NCI-H82 treated with DMSO at 0.1 percent for 48 hours (cell line): Measurements from ENCODE around the gene RFNG.

Experiments
- DNase-seq: peaks from one replicate; lab custom pipeline; 2025; ENCODE audit not compliant: unreplicated experiment; lab: John Stamatoyannopoulos, UW

RFNG gene, protein sequence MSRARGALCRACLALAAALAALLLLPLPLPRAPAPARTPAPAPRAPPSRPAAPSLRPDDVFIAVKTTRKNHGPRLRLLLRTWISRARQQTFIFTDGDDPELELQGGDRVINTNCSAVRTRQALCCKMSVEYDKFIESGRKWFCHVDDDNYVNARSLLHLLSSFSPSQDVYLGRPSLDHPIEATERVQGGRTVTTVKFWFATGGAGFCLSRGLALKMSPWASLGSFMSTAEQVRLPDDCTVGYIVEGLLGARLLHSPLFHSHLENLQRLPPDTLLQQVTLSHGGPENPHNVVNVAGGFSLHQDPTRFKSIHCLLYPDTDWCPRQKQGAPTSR

DNA sequence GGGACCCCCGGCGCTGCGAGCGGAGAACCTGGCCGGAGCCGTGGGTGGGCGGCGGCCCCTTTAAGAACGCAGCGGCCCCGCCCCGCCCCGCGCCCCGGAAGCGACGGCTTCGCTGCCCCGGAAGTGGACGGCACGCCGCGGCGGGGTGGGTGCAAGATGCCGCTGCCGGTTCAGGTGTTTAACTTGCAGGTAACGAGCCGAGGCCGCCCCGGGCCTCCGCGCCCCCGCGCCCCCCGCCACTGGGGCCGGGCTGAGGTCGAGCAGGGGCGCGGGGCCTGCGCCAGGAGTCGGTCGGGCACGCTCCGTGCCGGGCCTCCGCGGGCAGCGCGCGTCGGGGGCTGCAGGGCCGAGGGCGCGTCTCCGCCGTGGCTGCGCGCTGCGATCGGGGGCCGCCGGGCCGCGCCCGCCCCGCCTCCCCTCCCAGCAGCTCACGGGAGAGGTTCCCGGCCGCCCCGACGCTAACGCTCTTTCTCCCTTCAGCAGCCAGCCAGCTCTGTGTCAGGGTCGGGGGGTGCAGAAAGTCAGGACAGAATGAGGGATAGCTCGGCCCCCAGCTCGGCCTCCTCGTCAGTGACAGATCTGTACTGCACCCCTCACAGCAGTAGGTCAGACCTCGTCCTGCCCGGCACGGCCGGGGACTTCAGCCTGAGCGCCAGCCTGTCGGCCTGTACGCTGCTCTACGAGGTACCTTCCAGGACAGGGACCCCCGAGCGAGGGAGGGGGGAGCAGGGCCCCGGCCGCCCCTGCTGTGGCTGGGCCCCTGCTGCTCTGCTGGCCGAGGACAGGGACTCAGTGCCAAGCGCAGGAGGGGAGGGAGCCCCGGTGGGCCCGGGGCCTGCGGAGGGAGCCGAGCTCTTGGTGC is at the start of gene RFNG, which contains the start of gene GPS1:
RFNG (minus strand) TSS at position 36 of the 862 bp plus-strand sequence. CDS start 45 bp downstream, outside the sequence.
GPS1 (plus strand) TSS at position 123 of the 862 bp plus-strand sequence; CDS start at position 157, 34 bp downstream.
- DNase-seq: peak; percentile 5

GRCh38 chr17:82101301-82101715 is 49.7 kb upstream of the RFNG start:
- DNase-seq: no peak

DNA sequence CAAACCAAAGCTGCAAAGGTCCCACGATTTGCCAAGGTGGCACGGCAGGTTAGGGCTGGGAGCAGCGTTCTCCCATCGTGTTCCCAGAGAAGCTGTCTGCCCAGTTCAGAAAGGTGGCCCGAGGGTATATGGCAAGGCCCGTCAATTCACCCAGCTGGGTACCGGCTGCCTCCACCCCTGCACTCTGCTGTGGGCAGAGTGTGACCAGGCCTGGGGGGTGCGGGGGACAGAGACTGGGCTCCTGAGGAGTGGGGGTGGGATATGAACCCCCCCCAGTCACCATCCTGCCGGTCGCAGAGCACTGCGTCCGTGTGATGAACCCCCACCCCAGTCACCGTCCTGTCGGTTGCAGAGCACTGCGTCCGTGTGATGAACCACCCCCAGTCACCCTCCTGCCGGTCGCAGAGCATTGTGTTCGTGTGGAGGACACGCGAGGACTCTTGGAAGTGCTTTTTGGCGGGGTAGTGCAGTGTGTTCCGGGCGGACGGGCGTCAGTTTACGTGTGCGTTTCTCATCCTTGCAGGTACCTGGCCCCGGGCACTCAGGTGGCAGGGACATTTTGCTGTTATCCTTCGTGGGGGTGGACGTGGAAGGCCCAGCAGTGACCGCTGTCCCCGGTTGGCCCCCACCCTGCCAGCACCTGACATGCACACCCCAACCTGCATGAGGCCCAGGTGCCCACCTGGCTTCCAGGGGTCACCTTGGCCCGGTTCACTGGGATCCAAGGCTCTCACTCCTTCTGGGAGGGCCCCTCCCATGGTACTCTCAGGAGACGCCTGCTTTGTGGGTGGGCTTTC is 49.1 kb upstream of the RFNG start:
- no peak for DNase-seq

DNA sequence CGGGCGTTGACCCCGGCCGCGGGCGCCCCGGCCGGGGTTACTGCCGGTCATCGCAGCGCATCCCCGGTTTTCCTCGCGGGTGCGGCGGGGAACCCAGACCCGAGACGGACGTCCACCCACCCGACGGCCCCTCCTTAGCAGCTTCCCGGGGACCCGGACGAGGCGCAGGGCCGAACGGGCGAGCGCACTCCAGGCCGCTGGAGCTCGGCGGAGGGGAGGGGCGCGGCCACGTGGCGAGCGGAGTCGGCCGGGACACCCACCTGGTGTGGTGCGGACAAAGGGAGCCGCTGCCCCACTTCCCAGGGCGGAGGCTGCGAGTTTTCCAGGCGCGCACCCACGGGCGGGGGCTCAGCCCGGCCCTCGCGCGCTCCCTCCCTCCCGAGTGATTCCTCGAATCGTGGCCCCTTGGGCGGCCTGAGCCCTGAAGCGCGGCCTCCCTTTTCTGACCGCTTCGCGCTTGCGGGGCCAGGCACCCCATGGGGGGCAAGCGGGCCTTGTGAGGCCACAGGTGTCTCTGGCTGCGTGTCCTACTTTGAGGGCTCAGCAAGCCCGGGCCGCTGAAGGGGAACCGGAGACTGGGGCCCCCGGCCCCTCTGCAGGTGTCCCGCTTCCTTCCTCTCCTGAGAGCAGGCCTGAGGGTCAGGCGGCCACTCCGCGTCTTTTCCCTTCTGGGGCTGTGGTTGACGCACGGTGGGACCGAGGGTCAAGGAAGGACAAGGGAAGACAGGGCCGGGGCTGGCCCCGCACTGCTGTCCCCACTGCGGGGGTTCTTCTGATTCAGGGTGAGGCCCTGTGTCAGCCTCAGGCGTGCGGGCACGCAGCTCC is 47.5 kb upstream of the RFNG start:
- DNase-seq: no peak

GRCh38 chr17:82098169-82098938 is 46.7 kb upstream of the RFNG start, which contains the start of gene FASN:
Gene FASN (minus strand): TSS chr17:82098236. CDS start chr17:82096445, 1,791 bp downstream.
- peak; percentile 80 for DNase-seq

DNA sequence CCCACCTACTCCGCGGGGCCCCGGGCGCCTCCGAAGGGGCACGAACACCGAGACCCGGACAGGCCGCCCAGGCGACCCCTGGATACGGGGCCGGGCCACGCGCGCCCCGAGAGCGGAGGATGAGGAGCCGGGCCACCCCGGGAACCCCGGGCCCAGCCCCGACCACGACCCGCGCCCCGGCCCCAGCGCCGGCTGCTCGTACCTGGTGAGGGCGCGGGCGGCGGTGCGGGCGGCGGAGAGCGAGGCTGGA is 46.2 kb upstream of the RFNG start:
- no peak for DNase-seq

DNA sequence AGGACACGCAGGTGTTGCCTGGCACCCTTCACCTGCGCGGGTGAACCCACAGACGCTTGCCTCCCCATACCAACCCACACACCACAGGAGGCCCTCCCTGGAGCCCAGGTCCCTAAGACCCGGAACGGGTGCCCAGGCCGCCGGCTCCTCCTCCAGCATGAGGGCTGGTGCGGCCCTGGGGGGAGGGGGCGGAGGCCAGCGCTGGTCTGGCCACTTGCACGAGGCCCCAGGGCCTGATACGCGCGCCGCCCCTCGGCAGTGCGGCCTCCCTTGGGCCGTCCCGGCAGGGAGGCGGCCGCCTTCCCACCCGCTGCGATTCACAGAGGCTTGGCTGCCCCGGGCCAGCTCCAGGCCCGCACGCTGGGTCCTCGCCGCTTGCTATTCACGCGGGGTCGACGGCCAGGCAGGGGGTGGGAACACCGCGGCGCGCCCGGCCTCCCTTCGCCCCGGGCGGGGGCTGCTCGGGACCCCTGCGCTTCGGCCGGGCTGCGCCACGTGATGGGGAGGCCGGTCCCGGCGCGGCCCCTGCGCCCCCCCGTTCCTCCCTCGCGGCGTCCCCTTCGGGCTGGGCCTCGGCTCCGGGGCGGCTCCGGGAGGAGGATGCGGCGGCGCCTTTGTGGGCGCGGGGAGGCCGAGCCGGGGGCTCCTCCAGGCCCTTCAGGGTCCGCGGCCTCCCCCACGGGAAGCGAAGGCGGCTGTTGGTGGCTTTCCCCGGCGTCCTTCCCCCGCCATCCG is 45.7 kb upstream of the RFNG start:
- DNase-seq: no peak

GRCh38 chr17:82096709-82097183 is 45.1 kb upstream of the RFNG start:
- no peak for DNase-seq

DNA sequence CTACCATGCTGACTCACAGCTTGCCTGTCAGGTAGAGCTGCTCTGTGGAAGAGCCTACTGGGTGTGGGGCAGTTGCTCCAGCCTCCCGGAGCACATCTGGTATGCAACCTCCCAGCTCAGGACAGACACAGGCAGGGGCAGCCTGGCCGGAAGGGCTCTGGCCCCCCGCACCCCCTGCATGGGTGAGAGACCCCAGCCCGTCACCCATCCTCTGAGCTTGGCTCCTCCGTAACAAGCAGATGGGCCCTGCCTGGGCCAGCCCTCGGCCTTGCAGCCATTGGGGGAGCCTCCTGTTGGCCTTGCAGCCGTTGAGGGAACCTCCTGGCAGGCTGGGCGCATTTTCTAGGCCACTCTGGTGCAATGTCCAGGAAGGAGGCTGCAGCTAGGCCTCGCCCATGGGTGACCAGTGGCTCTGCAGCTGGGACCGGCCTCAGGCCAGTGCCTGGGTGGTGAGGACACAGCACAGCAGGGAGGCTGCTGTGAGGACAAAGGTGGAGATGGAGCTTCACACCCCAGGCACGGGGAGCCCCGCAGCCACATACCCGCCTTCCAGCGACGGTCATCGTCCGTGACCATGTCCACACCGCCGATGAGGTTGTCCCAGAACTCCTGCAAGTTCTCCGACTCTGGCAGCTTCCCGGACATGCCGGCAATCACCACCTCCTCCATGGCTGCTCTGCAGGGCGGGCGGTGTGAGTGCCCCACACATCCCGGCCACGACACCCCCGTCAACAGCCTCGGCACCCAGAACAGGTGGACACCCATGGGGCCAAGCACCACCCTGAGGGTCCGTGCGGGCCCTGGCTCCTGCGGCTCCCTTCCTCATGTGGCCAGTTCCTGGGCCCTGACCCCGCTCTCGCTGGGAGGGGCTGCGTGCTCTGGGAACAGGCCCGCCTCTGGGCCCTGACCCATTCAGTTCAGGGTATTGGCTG is 44.4 kb upstream of the RFNG start:
- no peak for DNase-seq

- no peak for DNase-seq
Observed at GRCh38 chr17:82094931-82095776, 43.5 kb upstream of the RFNG start.

DNA sequence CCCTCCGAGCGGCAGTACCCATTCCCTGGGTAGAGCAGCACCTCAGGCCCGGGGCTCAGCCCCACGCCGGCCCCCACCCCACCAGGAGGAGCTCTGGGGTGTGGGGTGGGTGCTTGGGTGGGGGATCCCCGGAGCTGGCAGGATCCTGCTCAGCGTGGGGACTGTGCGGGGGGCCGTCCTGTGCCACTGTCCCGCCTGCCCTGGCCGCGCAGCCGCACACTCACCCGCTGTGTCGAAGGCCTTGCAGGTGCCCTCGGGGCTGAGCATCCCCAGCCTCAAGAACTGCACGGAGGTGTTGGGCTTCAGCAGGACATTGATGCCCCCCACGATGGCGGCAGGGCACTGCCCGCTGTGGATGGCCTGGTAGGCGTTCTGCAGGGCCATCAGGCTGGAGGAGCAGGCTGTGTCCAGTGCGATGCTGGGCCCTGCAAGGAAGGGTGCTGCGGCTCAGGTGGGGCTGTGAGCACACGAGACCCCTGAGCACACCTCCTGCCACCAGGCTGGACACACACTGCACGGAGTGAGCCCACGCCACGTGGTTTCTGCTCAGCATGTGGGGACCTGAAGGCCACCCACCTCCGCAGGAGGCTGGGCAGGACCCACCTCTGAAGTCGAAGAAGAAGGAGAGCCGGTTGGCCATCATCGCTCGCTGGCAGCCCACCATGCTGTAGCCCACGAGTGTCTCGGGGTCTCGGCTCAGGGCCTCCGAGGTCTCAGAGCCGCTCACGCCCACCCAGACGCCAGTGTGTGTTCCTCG is 41.6 kb upstream of the RFNG start:
- no peak for DNase-seq

DNA sequence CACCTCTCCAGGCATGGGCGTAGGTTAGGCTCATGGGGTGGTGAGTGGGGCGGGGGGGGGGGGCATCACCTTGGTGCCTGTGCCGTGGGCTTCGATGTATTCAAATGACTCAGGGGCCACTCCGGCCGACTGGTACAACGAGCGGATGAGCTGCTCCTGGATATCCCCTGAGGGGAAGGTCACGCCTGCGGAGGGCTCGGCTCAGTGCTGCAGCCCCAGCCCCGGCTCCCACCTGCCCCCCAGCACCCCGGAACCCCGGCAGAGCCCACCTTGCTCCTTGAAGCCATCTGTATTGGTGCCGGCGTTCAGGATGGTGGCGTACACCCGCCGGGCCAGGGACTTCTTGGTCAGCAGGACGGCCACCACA is 41.0 kb upstream of the RFNG start:
- no peak for DNase-seq

DNA sequence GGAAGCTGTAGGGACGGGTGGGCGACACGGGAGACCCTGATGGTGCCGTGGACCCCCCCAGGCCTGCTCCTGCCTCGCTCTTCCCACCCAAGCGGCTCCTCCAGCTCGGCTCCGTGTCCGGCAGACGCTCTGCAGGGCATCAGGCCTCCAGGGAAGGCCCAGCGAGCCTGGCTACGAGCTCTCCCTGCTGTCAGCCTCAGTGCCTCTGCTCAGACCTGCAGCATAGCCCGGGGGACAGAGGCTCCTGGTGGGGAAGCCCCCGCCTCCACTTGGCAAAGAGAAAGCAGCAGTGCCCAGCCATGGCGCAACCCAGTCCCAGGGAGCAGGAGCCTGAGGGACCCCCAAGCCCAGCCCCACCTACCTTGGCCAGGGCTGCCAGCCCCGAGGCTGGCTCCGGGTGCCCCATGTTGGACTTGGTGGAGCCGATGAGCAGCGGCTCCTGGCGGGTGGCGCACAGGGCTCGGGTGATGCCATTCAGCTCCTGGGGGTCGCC is 40.5 kb upstream of the RFNG start:
- no peak for DNase-seq

DNA sequence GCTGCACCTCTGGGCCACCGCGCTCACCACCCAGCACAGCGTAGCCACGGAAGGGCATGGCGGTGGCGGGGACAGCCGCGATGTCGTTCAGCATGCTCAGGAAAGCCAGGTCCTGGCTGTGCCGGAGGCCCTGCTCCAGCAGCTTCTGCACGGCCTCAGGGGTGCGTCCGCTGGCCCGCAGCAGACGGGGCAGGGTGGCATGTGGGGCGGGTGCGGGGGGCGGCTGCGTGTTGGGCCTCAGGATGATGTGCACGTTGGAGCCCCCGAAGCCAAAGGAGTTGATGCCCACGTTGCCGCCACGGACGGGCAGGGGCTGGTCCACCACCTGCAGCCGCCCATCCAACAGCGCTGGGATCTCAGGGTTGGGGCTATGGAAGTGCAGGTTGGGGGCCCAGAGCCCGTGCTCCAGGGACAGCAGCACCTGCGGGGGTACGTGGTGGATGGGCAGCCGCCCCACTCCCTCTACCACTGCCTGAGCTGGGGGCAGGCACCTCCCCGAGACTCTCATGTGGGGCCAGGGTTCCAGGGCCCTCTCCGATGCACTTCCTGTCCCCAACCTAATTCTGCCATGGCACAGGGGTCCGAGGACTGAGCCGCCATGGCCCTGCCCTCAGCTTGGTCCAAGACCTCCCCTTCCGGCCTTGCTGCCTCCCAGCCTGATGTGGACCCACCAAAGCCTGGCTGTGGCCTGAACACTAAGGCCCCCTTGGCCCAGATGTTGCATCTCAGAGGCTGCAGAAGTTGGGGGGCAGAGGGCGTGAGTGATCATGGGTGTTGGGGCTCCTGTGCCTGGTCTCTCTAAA is 39.9 kb upstream of the RFNG start:
- DNase-seq: no peak

- DNase-seq: no peak
Observed at GRCh38 chr17:82090549-82091263, 39.1 kb upstream of the RFNG start.
